WTC11 (cell line): Measurements from ENCODE around the gene HS3ST4. TPM values are rescaled to one million over a fixed set of nuclear protein-coding genes. Genes with fewer than 3 reads are reported as not detected.

Source experiments
- ATAC-seq: fragments of 200-7000 bp; cut with Tn5 transposase; 2 replicates; pipeline ENCODE4 v1.10.0; 2021; ENCODE audit warnings: mild to moderate bottlenecking, moderate library complexity
- CTCF ChIA-PET: fragments of 300-600 bp; sonication (Branson Sonifier 250); formaldehyde crosslinking; loops from one replicate; lab custom pipeline; 2021; ENCODE audit warnings: antibody characterized with exemption; lab: Charles Lee
- POLR2A ChIA-PET: fragments of 350-600 bp; sonication (Branson Sonifier 250); formaldehyde crosslinking; loops from one replicate; lab custom pipeline; 2021; ENCODE audit warnings: antibody characterized with exemption; lab: Charles Lee
- DNase-seq: peaks from one replicate; pipeline ENCODE4 v3.0.0; 2021; ENCODE audit warnings: low spot score
- H3K27ac Mint-ChIP-seq: 2 replicates; pipeline ENCODE4 v1.8.0; 2021; ENCODE audit warnings: mixed read lengths
- H3K27me3 Mint-ChIP-seq: 2 replicates; pipeline ENCODE4 v1.8.0; 2021; ENCODE audit warnings: low read depth, mild to moderate bottlenecking, moderate library complexity, mixed read lengths
- H3K36me3 Mint-ChIP-seq: 2 replicates; pipeline ENCODE4 v1.8.0; 2021; ENCODE audit warnings: mixed read lengths
- H3K4me1 Mint-ChIP-seq: 2 replicates; pipeline ENCODE4 v1.8.0; 2022; ENCODE audit warnings: mixed read lengths
- H3K4me3 Mint-ChIP-seq: 2 replicates; pipeline ENCODE4 v1.8.0; 2021; ENCODE audit warnings: mild to moderate bottlenecking, moderate library complexity, mixed read lengths
- H3K9me3 Mint-ChIP-seq: 2 replicates; pipeline ENCODE4 v1.8.0; 2021; ENCODE audit warnings: mixed read lengths
- AFF4 ChIP-seq: sonication (generic); formaldehyde crosslinking; IDR thresholded peaks from 2 replicates; pipeline ENCODE4 v1.8.1; 2023; ENCODE audit warnings: mild to moderate bottlenecking, missing genetic modification reagents, borderline replicate concordance
- ARID4B ChIP-seq: sonication (generic); formaldehyde crosslinking; IDR thresholded peaks from 2 replicates; pipeline ENCODE4 v1.8.0; 2023; ENCODE audit warnings: missing genetic modification reagents, mild to moderate bottlenecking, borderline replicate concordance
- CREM ChIP-seq: sonication (generic); formaldehyde crosslinking; IDR thresholded peaks from 2 replicates; pipeline ENCODE4 v1.8.1; 2022; ENCODE audit warnings: mild to moderate bottlenecking, missing genetic modification reagents, moderate library complexity
- CTCF ChIP-seq: fragments of 200-600 bp; IDR thresholded peaks from 2 replicates; pipeline ENCODE4 v1.8.0; 2022; ENCODE audit warnings: antibody characterized with exemption
- ELF4 ChIP-seq: sonication (generic); formaldehyde crosslinking; IDR thresholded peaks from 2 replicates; pipeline ENCODE4 v1.8.1; 2022; ENCODE audit warnings: low read depth, mild to moderate bottlenecking, moderate library complexity, missing genetic modification reagents
- EMX1 ChIP-seq: fragments of 250-450 bp; sonication (Bioruptor Pico); IDR thresholded peaks from 2 replicates; pipeline ENCODE4 v1.8.0; 2021; ENCODE audit warnings: mild to moderate bottlenecking
- ERG ChIP-seq: fragments of 250-450 bp; sonication (Bioruptor Pico); IDR thresholded peaks from 2 replicates; pipeline ENCODE4 v1.8.0; 2021; ENCODE audit warnings: mild to moderate bottlenecking
- ETV6 ChIP-seq: sonication (generic); formaldehyde crosslinking; IDR thresholded peaks from 2 replicates; pipeline ENCODE4 v1.8.1; 2022; ENCODE audit warnings: mild to moderate bottlenecking, missing genetic modification reagents
- GABPB1 ChIP-seq: sonication (generic); formaldehyde crosslinking; IDR thresholded peaks from 2 replicates; pipeline ENCODE4 v1.8.1; 2023; ENCODE audit warnings: mild to moderate bottlenecking, missing genetic modification reagents
- HMGXB4 ChIP-seq: sonication (generic); formaldehyde crosslinking; IDR thresholded peaks from 2 replicates; pipeline ENCODE4 v1.8.1; 2023; ENCODE audit warnings: mild to moderate bottlenecking, moderate library complexity, missing genetic modification reagents
- JAZF1 ChIP-seq: fragments of 250-450 bp; sonication (Bioruptor Pico); IDR thresholded peaks from 2 replicates; pipeline ENCODE4 v1.9.0; 2021; ENCODE audit warnings: moderate library complexity, mild to moderate bottlenecking, inconsistent platforms
- MYBL2 ChIP-seq: sonication (generic); formaldehyde crosslinking; IDR thresholded peaks from 2 replicates; pipeline ENCODE4 v1.8.1; 2023; ENCODE audit warnings: mild to moderate bottlenecking, moderate library complexity, missing genetic modification reagents
- NFE2L1 ChIP-seq: sonication (generic); formaldehyde crosslinking; IDR thresholded peaks from 2 replicates; pipeline ENCODE4 v1.8.1; 2023; ENCODE audit warnings: missing genetic modification reagents
- NFYB ChIP-seq: sonication (generic); formaldehyde crosslinking; conservative IDR thresholded peaks from 2 replicates; pipeline ENCODE4 v1.8.0; 2022; ENCODE audit warnings: low read depth, missing genetic modification reagents
- NR1H2 ChIP-seq: sonication (generic); formaldehyde crosslinking; IDR thresholded peaks from 2 replicates; pipeline ENCODE4 v1.9.0; 2021; ENCODE audit warnings: mild to moderate bottlenecking, moderate library complexity, missing genetic modification reagents
- OVOL2 ChIP-seq: fragments of 250-450 bp; sonication (Bioruptor Pico); IDR thresholded peaks from 2 replicates; pipeline ENCODE4 v1.9.0; 2021; ENCODE audit warnings: mild to moderate bottlenecking, borderline replicate concordance
- SMAD4 ChIP-seq: sonication (generic); formaldehyde crosslinking; IDR thresholded peaks from 2 replicates; pipeline ENCODE4 v1.8.0; 2022; ENCODE audit warnings: mild to moderate bottlenecking, missing genetic modification reagents
- USF1 ChIP-seq: sonication (generic); formaldehyde crosslinking; IDR thresholded peaks from 2 replicates; pipeline ENCODE4 v1.8.0; 2022; ENCODE audit warnings: mild to moderate bottlenecking, missing genetic modification reagents
- ZMAT4 ChIP-seq: fragments of 250-450 bp; sonication (Bioruptor Pico); IDR thresholded peaks from 2 replicates; pipeline ENCODE4 v1.9.0; 2021; ENCODE audit warnings: mild to moderate bottlenecking
- ZNF121 ChIP-seq: sonication (generic); formaldehyde crosslinking; IDR thresholded peaks from 2 replicates; pipeline ENCODE4 v1.8.0; 2023; ENCODE audit warnings: missing genetic modification reagents
- ZNF396 ChIP-seq: fragments of 250-450 bp; sonication (Bioruptor Pico); IDR thresholded peaks from 2 replicates; pipeline ENCODE4 v1.8.0; 2021; ENCODE audit warnings: mild to moderate bottlenecking, moderate library complexity, borderline replicate concordance
- total RNA-seq: library from RNA; stranded (reverse); gene quantifications from 3 replicates; pipeline ENCODE4 v1.2.3, GENCODE V29; 2021

Gene HS3ST4
- total RNA-seq, 1 experiment from 2014 or later: 5.4 TPM

GRCh38 chr16:25716186-25716585 is 24.4 kb downstream of the HS3ST4 start (continued):
- no peak for TF ChIP-seq AFF4 (CRISPR knock-in tag)
- TF ChIP-seq NFYB (CRISPR knock-in tag): peak; percentile 55
- TF ChIP-seq ERG (CRISPR knock-in tag): no peak
- no peak for TF ChIP-seq ELF4 (CRISPR knock-in tag)
- TF ChIP-seq OVOL2: no peak
- no peak for TF ChIP-seq HMGXB4 (CRISPR knock-in tag)
- TF ChIP-seq JAZF1 (CRISPR knock-in tag): no peak
- no peak for TF ChIP-seq ZNF121 (CRISPR knock-in tag)
- no peak for TF ChIP-seq ETV6
- peak; percentile 63; the same call in 1 of the 2 replicates for TF ChIP-seq USF1

GRCh38 chr16:25721439-25721838 is 29.7 kb downstream of the HS3ST4 start:
- ChIA-PET CTCF (no interaction called here), POLR2A (no interaction called here)
- Mint-ChIP-seq H3K27me3 (no peaks in the 10 kb centered on the region), H3K27ac (no peak overlapping the region), H3K36me3 (no peaks in the 10 kb centered on the region), H3K4me1 (no peaks in the 10 kb centered on the region), H3K4me3 (no peak overlapping the region), H3K9me3 (no peaks in the 10 kb centered on the region)
- ATAC-seq (no peak), DNase-seq (no peak)
- TF ChIP-seq NFE2L1 (no peak), GABPB1 (CRISPR knock-in tag) (no peak), ARID4B (CRISPR knock-in tag) (no peak), MYBL2 (CRISPR knock-in tag) (no peak), HMGXB4 (CRISPR knock-in tag) (no peak), NR1H2 (CRISPR knock-in tag) (no peak), ZMAT4 (CRISPR knock-in tag) (no peak), SMAD4 (CRISPR knock-in tag) (no peak), ZNF396 (CRISPR knock-in tag) (no peak), CTCF (no peak), EMX1 (no peak), CREM (CRISPR knock-in tag) (no peak)
